Measurements from ENCODE around the gene TPRX2. TPM values are rescaled to one million over a fixed set of nuclear protein-coding genes. Genes with fewer than 3 reads are reported as not detected.

TPRX2 gene
- total and polyA plus RNA-seq, 2 experiments from 2014 or later: not detected

DNA sequence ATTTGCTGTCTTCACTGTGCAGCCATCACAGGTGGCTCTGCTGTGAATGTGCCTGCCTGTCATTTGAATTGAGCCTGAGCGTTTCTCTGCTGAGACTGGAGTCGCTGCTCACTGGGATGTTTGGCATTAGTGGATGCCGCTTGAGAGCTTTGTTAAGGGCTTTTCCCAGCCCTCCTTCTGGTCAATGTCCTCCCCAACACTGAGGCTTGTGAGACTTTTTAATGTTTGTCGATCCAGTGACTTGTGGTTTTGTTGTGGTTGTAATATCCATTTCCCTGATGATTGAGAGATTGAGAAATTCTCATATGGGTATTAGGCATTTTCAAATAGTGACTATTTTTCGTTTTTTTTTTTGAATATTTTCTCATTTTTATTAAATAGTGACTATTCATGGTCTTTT lies 2.6 kb downstream of the TPRX2 start (continued):
- TF ChIP-seq, protein P1, sequence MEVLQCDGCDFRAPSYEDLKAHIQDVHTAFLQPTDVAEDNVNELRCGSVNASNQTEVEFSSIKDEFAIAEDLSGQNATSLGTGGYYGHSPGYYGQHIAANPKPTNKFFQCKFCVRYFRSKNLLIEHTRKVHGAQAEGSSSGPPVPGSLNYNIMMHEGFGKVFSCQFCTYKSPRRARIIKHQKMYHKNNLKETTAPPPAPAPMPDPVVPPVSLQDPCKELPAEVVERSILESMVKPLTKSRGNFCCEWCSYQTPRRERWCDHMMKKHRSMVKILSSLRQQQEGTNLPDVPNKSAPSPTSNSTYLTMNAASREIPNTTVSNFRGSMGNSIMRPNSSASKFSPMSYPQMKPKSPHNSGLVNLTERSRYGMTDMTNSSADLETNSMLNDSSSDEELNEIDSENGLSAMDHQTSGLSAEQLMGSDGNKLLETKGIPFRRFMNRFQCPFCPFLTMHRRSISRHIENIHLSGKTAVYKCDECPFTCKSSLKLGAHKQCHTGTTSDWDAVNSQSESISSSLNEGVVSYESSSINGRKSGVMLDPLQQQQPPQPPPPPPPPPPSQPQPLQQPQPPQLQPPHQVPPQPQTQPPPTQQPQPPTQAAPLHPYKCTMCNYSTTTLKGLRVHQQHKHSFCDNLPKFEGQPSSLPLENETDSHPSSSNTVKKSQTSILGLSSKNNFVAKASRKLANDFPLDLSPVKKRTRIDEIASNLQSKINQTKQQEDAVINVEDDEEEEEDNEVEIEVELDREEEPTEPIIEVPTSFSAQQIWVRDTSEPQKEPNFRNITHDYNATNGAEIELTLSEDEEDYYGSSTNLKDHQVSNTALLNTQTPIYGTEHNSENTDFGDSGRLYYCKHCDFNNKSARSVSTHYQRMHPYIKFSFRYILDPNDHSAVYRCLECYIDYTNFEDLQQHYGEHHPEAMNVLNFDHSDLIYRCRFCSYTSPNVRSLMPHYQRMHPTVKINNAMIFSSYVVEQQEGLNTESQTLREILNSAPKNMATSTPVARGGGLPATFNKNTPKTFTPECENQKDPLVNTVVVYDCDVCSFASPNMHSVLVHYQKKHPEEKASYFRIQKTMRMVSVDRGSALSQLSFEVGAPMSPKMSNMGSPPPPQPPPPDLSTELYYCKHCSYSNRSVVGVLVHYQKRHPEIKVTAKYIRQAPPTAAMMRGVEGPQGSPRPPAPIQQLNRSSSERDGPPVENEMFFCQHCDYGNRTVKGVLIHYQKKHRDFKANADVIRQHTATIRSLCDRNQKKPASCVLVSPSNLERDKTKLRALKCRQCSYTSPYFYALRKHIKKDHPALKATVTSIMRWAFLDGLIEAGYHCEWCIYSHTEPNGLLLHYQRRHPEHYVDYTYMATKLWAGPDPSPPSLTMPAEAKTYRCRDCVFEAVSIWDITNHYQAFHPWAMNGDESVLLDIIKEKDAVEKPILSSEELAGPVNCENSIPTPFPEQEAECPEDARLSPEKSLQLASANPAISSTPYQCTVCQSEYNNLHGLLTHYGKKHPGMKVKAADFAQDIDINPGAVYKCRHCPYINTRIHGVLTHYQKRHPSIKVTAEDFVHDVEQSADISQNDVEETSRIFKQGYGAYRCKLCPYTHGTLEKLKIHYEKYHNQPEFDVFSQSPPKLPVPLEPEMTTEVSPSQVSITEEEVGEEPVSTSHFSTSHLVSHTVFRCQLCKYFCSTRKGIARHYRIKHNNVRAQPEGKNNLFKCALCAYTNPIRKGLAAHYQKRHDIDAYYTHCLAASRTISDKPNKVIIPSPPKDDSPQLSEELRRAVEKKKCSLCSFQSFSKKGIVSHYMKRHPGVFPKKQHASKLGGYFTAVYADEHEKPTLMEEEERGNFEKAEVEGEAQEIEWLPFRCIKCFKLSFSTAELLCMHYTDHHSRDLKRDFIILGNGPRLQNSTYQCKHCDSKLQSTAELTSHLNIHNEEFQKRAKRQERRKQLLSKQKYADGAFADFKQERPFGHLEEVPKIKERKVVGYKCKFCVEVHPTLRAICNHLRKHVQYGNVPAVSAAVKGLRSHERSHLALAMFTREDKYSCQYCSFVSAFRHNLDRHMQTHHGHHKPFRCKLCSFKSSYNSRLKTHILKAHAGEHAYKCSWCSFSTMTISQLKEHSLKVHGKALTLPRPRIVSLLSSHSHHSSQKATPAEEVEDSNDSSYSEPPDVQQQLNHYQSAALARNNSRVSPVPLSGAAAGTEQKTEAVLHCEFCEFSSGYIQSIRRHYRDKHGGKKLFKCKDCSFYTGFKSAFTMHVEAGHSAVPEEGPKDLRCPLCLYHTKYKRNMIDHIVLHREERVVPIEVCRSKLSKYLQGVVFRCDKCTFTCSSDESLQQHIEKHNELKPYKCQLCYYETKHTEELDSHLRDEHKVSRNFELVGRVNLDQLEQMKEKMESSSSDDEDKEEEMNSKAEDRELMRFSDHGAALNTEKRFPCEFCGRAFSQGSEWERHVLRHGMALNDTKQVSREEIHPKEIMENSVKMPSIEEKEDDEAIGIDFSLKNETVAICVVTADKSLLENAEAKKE (CRISPR knock-in tag; IDR thresholded peaks at IDR 0.05): no peak
- TF ChIP-seq ZNF331 (CRISPR knock-in tag; IDR thresholded peaks at IDR 0.05; ENCODE audit: low read depth) (no peak), EZH2phosphoT487 (IDR thresholded peaks at IDR 0.05; ENCODE audit: unreplicated experiment) (no peak)
- TF ChIP-seq, protein P2, sequence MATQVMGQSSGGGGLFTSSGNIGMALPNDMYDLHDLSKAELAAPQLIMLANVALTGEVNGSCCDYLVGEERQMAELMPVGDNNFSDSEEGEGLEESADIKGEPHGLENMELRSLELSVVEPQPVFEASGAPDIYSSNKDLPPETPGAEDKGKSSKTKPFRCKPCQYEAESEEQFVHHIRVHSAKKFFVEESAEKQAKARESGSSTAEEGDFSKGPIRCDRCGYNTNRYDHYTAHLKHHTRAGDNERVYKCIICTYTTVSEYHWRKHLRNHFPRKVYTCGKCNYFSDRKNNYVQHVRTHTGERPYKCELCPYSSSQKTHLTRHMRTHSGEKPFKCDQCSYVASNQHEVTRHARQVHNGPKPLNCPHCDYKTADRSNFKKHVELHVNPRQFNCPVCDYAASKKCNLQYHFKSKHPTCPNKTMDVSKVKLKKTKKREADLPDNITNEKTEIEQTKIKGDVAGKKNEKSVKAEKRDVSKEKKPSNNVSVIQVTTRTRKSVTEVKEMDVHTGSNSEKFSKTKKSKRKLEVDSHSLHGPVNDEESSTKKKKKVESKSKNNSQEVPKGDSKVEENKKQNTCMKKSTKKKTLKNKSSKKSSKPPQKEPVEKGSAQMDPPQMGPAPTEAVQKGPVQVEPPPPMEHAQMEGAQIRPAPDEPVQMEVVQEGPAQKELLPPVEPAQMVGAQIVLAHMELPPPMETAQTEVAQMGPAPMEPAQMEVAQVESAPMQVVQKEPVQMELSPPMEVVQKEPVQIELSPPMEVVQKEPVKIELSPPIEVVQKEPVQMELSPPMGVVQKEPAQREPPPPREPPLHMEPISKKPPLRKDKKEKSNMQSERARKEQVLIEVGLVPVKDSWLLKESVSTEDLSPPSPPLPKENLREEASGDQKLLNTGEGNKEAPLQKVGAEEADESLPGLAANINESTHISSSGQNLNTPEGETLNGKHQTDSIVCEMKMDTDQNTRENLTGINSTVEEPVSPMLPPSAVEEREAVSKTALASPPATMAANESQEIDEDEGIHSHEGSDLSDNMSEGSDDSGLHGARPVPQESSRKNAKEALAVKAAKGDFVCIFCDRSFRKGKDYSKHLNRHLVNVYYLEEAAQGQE (IDR thresholded peaks at IDR 0.05; ENCODE audit: unreplicated experiment): no peak

DNA sequence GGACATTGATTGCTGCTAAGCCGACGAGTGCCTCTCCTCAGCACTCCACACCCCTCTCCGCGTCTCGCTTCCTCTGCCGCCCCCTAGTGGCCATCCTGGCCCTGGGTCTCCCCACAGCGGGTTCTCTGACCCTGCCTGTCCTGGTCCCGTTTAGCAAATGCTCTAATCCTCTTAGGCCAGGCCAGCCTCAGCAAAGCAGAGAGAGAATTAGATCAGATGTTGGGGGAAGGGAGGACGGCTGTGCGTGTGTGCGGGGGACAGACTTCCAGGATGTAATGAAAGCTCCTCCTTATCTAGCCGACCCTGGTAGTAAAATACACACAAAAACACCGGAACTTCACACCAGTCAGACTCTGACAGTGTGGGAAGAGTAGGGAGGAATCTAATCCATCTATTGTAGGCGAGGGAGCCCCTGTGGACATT lies 4.5 kb downstream of the TPRX2 start:
- Mint-ChIP-seq H3K27ac (no peak overlapping the region; the same call in 1 of the 2 replicates), H3K36me3 (ENCODE audit: low read depth) (peaks cover 2% of the 10 kb centered on the region; the same call in 1 of the 3 replicates), H3K27me3 (ENCODE audit: insufficient read depth, low read depth, poor library complexity) (peaks cover 6% of the 10 kb centered on the region), H3K4me1 (peaks cover 11% of the 10 kb centered on the region), H3K9me3 (0 out of 3 replicates have a peak, but pooled peaks cover 3% of the 10 kb centered on the region), H3K4me3 (0 out of 3 replicates have a peak overlapping the region, but pooled peaks have one; percentile 2)
- H3K4me3 ChIP-seq: no peak overlapping the region
- H3K27ac ChIP-seq (ENCODE audit: low read depth): no peak overlapping the region; the same call in 1 of the 2 replicates
- no peaks in the 10 kb centered on the region for H4K20me1 ChIP-seq (replicated peaks; ENCODE audit: insufficient read depth)
- TF ChIP-seq STAT1 (IDR thresholded peaks at IDR 0.05; ENCODE audit: unreplicated experiment): no peak
- TF ChIP-seq, protein P3, sequence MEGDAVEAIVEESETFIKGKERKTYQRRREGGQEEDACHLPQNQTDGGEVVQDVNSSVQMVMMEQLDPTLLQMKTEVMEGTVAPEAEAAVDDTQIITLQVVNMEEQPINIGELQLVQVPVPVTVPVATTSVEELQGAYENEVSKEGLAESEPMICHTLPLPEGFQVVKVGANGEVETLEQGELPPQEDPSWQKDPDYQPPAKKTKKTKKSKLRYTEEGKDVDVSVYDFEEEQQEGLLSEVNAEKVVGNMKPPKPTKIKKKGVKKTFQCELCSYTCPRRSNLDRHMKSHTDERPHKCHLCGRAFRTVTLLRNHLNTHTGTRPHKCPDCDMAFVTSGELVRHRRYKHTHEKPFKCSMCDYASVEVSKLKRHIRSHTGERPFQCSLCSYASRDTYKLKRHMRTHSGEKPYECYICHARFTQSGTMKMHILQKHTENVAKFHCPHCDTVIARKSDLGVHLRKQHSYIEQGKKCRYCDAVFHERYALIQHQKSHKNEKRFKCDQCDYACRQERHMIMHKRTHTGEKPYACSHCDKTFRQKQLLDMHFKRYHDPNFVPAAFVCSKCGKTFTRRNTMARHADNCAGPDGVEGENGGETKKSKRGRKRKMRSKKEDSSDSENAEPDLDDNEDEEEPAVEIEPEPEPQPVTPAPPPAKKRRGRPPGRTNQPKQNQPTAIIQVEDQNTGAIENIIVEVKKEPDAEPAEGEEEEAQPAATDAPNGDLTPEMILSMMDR (conservative IDR thresholded peaks at IDR 0.05; ENCODE audit: low read depth in 2 of 2): peak; percentile 99
- TF ChIP-seq CREB1 (CRISPR knock-in tag; IDR thresholded peaks at IDR 0.05; ENCODE audit: low read depth): peak; percentile 62
- H3K36me3 ChIP-seq (ENCODE audit: insufficient read depth): no peaks in the 10 kb centered on the region
- peak overlapping the region; percentile 48; the same call in 1 of the 2 replicates for H3K4me2 ChIP-seq
- H3K9me2 ChIP-seq (ENCODE audit: insufficient read depth): no peaks in the 10 kb centered on the region
- no peaks in the 10 kb centered on the region for H3K27me3 ChIP-seq (ENCODE audit: insufficient read depth)
- ATAC-seq (peak; percentile 92), DNase-seq (ENCODE audit: low spot score) (peak; percentile 97)
- H2AFZ ChIP-seq: peak overlapping the region; percentile 74
- peaks cover 3% of the 10 kb centered on the region; the same call in 1 of the 2 replicates for H3K4me1 ChIP-seq (ENCODE audit: insufficient read depth)
- H3F3A ChIP-seq (replicated peaks; ENCODE audit: low read depth): no peaks in the 10 kb centered on the region
- no peaks in the 10 kb centered on the region for H3K79me2 ChIP-seq (replicated peaks; ENCODE audit: insufficient read depth)

Measured in GM23338 (cell line).